HG03095 (cell line): ENCODE measurements around the gene TRPM4.
"Not testable (repeated sequence)": the region's sequence is repeated elsewhere in the genome, so short reads cannot be mapped to it uniquely, and the experiment has no call there.

ENCODE experiments used
- ATAC-seq: cut with Tn5 transposase; IDR thresholded peaks from one replicate; pipeline ENCODE4 v1.9.1; 2021; ENCODE audit warnings: moderate library complexity; ENCODE audit not compliant: unreplicated experiment

Gene TRPM4

DNA sequence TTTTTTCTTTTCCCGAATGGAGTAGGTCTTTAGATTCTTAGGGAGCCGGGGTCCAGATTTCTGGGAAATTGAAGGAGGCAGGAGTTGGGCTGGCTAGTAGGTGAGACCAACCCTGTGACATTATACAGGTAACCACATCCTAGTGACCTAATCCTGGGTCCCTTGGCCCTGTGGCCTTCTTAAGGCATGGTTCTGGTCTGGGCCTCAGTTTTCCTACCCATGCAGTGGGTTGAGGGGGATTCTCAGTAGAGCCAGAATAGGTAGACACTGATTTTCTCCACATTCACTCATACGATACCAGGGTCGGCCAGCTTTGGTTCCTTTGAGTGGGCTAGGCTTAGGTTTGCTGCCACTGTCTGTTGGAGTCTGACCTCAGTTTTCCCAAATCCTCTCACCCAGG lies 31.0 kb upstream of the TRPM4 start:
- no peak for ATAC-seq

GRCh38 chr19:49127225-49127624 lies 30.4 kb upstream of the TRPM4 start:
- ATAC-seq = not testable (repeated sequence)

- peak; percentile 75 for ATAC-seq
These were observed 29.7 kb upstream of the TRPM4 start for GRCh38 chr19:49127674-49128544.

- no peak for ATAC-seq
These were observed 28.9 kb upstream of the TRPM4 start for GRCh38 chr19:49128545-49129237.

GRCh38 chr19:49129238-49129583 lies 28.4 kb upstream of the TRPM4 start:
- no peak for ATAC-seq

DNA sequence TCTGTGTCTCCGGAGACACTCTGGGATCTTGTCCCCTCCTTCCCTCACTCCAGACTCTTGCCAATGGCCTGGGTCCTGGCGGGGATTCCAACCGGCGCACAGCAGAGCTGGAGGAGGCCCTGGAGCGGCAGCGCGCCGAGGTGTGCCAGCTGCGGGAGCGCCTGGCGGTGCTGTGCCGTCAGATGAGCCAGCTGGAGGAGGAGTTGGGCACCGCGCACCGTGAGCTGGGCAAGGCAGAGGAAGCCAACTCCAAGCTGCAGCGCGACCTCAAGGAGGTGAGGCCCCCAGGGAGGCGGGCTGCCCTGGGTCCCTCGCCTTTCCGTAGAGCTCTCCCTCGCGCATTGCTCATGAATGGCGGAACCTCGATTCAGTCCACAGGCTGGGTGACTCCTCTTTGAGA lies 27.3 kb upstream of the TRPM4 start:
- no peak for ATAC-seq

- no peak for ATAC-seq
These were observed 24.5 kb upstream of the TRPM4 start for GRCh38 chr19:49132974-49133609.

- ATAC-seq = no peak
These were observed 23.8 kb upstream of the TRPM4 start for GRCh38 chr19:49133621-49134454.

- no peak for ATAC-seq
These were observed 21.9 kb upstream of the TRPM4 start for GRCh38 chr19:49135686-49136085.

GRCh38 chr19:49136771-49137171 lies 20.8 kb upstream of the TRPM4 start:
- no peak for ATAC-seq

DNA sequence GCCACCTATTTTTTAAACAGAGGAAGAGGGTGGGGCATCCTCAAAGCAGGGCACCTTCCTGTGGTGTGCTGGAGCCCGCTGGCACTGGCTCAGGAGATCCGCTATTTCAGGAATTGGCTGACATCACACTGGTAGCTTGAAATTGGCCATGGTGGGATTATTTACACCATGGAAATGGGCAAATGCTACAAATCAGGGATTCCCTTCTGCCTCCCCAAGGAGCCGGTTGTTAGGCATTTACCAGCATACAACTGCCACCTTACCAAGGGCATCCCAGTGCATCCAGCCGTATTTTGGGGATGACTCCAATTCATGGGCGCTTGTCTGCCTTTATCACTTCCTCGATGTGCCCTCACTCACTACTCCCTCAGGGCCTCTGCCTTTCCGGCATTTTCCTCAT lies 16.6 kb upstream of the TRPM4 start:
- ATAC-seq = no peak

DNA sequence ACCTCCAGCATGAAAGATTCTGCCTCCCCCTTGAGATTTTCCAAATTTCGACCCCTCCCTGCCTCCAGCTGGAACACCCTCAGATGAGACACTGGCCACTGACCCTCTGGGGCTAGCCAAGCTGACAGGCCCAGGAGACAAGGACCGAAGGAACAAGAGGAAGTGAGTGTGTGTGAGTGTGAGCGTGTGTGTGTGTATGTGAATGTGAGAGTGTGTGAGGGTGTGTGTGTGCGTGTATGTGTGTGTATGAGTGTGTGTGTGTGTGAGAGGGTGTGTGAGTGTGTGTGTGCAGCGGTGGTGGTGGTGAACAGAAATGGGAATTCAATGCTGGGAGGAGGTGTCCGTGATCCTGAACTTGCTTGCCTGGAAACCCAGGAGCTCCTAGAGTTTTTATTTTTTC lies 16.2 kb upstream of the TRPM4 start:
- no peak for ATAC-seq

DNA sequence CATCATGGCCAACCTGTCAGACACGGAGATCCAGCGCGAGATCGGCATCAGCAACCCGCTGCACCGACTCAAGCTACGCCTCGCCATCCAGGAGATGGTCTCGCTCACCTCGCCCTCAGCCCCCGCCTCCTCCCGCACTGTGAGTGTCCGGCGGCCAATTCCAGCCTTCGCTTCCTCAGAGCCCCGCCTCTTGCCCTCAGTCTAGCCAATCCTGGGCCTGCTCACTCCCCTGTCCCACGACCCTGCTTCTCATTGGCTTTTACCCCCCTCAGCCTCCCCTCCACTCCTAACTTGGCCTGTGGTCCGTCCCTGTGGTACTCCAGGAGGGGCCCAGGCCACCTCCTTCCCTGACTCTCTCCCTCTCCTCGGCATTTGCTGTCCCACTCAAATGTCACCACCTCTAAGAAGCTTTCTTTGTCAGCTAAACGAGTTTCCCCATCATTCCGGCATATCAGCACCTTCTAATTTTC lies 14.7 kb upstream of the TRPM4 start:
- ATAC-seq = no peak

GRCh38 chr19:49145573-49146407 lies 11.8 kb upstream of the TRPM4 start:
- ATAC-seq = no peak

DNA sequence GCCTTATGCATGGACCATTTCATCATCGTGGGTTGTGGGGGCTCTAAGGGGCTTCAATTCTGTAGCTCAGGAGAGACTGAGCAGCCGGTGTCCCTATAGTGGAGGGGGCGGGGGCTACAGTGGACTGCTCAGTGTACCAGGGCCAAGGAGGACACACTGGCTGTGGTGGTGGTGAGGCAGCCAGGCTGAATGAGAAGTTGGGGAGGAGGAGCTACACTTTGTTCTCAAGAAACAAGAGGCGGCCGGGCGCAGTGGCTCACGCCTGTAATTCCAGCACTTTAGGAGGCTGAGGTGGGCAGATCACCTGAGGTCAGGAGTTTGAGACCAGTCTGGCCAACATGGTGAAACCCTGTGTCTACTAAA lies 11.2 kb upstream of the TRPM4 start:
- ATAC-seq = not testable (repeated sequence)

- no peak for ATAC-seq
These were observed 9.4 kb upstream of the TRPM4 start for GRCh38 chr19:49148044-49148682.

GRCh38 chr19:49148784-49149651 lies 8.6 kb upstream of the TRPM4 start:
- no peak for ATAC-seq

- no peak for ATAC-seq
These were observed 7.9 kb upstream of the TRPM4 start for GRCh38 chr19:49149652-49150105.
